ENCODE results near the gene PLA2G3.

DNA sequence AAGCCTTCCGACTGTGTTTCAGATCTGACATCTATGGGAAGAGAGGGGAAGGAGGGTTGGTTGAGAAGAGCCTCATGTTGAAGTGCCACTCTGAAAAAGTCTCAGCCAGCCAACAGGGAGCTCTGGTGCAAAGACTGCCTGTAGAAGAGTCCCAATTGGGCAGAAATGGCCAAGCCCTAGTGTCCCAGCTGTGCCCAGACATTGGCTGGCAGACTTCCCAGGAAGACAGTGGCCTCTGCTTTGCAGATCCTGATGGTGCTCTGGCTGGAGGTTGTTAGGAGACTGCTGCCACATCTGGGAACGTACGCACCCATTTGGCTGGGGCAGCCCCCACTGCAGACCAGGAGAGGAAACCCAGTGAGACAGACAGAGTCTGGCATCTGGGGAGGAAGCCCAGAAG is 3.2 kb upstream of the PLA2G3 start:
- no peak for TF ChIP-seq EZH2 (IDR thresholded peaks at IDR 0.05; ENCODE audit: borderline replicate concordance, low read depth, low read length, severe bottlenecking)
- no peak for TF ChIP-seq CTCF (IDR thresholded peaks at IDR 0.05; ENCODE audit: borderline replicate concordance, extremely low read depth, low read length, poor library complexity, severe bottlenecking)

Measured in DND-41 (cell line).